Sigmoid colon (tissue), 3 donors: ENCODE measurements around the gene ZNF674.

ENCODE experiments used
- POLR2A ChIP-seq, 2 donors: fragments of 450-650 bp; IDR thresholded peaks; one replicate each; pipeline ENCODE4 v1.6.1; 2016; ENCODE audit warnings: antibody characterized with exemption in 2 of 2, mild to moderate bottlenecking in 2 of 2, moderate library complexity in 2 of 2
- TF ChIP-seq, protein P1 (sequence below), 4 experiments: fragments of 450-650 bp in 3 of 4; fragments of 200-600 bp in 1 of 4; IDR thresholded peaks; one replicate each; pipeline ENCODE4 v1.5.1; 2016 to 2019; ENCODE audit warnings: antibody characterized with exemption in 4 of 4, mild to moderate bottlenecking in 3 of 4, moderate library complexity in 2 of 4

DNA sequence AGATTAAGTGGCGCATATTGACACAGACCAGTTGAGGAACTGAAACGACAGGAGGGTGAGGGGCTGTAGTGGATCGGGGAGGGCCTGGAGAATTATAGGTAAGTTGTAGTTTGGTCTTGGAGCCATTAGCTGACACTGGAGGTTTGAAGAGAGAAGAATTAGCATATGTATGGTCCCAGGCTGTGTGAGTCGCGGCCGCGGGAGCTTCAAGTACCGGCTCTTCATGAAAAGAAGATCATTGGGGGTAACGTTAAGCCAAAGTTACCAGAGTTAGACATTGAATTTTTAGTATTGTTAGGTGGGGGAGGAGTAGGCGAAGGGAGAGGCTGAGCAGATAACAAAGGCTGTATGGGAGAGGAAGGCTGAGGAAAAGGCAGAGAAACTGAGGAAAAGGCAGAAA lies 56.5 kb downstream of the ZNF674 start:
- no peak for TF ChIP-seq POLR2A (IDR thresholded peaks at IDR 0.05)
- TF ChIP-seq, protein P1, sequence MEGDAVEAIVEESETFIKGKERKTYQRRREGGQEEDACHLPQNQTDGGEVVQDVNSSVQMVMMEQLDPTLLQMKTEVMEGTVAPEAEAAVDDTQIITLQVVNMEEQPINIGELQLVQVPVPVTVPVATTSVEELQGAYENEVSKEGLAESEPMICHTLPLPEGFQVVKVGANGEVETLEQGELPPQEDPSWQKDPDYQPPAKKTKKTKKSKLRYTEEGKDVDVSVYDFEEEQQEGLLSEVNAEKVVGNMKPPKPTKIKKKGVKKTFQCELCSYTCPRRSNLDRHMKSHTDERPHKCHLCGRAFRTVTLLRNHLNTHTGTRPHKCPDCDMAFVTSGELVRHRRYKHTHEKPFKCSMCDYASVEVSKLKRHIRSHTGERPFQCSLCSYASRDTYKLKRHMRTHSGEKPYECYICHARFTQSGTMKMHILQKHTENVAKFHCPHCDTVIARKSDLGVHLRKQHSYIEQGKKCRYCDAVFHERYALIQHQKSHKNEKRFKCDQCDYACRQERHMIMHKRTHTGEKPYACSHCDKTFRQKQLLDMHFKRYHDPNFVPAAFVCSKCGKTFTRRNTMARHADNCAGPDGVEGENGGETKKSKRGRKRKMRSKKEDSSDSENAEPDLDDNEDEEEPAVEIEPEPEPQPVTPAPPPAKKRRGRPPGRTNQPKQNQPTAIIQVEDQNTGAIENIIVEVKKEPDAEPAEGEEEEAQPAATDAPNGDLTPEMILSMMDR (IDR thresholded peaks at IDR 0.05) = no peak
